Endothelial cell of hepatic sinusoid (primary cell): ENCODE measurements around the gene RSPO4.

Experiments used
- in situ Hi-C: cut with HindIII; loops from 2 replicates; pipeline ENCODE4 v1.10.0; 2017; ENCODE audit warnings: low sequenced_read_pairs

Gene RSPO4

DNA sequence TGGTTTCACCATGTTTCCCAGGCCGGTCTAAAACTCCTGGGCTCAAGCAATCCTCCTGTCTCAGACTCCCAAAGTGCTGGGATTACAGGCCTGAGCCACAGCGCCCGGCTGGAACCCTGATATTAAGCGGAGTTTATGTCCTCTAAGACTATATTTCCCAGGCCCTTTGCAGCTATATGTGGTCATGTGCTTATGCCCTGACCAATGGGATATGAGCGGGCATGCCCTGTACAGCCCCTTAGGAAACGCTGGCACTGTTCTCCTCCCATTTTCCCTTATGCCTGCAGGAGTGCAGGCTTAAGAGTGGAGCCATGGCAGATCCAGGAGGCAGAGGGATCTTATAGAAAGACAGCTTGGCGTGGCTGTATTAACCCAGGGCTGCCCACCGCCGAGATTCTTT lies 29.9 kb downstream of the RSPO4 start:
- in situ Hi-C loops, result no loop called here

- in situ Hi-C loops, result no loop called here
Measured at GRCh38 chr20:971346-971745, 30.8 kb downstream of the RSPO4 start.

DNA sequence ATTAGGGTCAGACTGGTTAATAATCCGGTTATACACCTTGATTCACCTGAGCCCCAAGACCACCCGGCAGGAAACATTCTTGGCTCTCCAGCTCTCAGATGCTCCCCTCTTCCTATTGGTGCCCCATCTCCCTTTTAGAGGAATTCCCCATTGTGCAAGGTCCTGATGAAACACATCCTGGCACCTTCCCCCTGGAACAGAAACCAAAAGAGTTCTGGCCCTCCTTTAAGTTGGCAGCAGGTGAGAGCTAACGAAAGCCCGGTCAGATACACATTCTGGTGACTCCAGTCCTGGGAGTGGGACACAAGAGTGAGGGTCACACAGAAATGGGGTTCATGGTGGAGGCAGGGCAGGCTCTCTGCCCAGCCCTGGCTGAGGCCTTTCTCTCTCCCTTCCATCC lies 32.2 kb downstream of the RSPO4 start:
- in situ Hi-C loops, result no loop called here

DNA sequence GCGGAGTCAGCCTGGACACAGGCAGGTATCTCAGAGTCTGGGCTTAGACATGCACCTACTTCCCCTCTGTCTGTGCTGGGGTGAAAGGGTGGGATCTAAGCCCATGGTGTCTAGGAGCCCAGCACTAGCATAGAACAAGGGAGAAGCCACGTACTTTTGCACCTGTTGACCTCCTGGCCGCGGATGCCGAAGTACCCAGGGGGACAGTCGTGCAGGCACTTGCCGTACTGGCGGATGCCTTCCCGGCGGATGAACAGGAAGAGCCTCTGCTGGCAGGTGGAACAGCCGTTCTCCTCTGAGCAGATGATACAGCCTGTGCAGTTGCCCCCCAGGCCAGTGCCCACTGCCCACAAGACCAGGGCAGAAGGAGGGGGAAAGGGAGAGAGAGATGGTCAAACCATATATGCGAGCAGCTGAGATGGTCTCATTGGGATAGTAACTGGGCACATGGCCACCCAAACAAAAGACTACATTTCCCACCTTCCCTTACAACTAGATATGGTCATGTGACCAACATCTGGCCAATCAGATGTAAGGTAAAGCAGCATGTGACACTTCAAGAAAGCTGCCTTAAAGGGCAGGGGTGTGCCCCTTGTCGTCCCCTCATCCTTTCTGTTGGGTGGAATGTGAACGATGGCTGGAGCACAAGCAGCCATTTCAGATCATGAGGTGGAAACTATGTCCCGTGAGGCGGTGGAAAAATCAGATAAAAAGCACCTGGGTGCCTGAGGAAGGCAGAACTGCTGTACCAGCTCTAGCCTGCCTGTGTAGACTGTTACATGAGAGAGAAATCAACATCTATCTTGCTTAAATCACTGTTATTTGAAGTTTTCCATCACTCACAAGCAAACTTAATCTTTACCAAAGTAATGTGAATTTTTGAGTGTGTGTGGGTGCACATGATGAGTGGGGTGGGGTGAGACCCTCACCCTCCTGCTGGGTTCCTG lies 34.0 kb downstream of the RSPO4 start:
- in situ Hi-C loops, result no loop called here

DNA sequence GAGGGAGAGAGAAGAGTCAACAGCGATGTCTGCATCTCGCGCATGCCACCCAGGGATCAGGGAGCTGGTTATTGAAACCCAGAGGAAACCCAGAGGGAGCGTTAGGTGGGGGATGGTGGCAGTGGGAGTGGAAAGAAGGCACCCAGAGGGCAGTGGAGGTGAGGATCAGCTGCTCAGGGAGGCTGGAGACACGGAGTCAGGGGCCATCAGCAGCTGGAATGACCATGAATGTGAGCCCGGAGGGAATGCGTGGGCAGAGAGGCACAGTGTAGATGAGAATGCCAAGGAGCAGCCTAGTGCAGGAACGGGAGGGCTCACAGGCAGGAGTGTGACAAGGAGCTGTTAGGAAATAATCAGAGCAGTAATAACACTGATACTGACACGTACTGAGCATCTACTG lies 36.2 kb downstream of the RSPO4 start:
- in situ Hi-C loops, result no loop called here

DNA sequence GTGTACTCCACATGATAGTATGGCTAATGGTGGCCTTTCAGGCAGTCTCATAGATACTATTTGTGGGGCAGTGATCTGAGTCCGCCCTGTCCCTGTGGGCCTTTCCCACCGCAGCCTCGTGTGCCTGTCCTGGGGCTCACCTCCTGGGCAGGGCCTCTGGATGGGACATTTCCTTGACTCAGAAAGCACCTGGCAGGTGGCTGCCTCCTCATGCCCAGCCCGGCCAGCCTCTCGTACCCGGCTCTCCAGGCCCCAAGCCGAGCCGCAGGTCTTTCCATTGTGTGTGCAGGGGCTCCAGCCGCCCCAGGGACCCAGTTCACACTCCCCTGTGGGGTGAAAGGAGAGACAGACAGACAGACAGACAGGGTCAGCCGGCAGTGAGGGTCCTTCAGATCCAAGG lies 38.3 kb downstream of the RSPO4 start:
- in situ Hi-C loops, result no loop called here

DNA sequence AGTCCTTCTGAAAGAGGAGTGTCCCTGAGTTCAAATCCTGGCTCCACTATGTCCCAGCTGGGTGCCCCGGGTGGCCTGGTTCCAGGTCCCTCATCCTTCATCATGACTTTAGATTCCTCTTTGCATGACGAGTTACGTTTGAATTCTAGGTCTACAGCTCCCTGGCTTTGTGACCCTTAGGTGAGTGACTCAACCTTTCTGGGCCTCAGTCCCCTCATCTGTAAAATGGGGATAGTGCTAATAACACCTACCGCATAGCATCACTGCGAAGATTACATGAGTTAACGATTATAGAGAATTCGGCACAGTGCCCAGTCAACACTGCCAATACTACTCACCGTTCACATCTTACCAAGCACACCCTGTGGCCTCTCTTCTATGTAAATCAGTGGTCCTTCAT lies 39.4 kb downstream of the RSPO4 start:
- in situ Hi-C loops, result no loop called here

DNA sequence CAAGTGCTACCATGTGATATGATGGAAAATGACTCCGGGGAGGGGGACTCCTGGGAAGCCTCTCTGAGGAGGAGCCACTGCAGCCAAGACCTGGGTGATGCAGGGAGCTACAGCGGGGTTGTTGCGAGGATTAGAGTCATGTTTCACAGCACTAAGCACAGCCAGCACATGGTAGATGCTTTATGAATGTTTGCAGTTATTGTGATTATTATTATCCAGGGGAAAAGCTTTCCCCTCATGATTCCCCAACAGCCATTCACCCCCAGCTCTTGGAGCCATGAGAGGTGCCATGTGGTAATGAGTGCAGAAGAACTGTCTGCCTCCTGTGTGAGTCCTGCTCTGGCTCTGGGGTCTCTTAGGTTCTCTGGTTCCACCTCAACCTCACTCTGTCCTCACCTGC lies 39.9 kb downstream of the RSPO4 start:
- in situ Hi-C loops, result no loop called here

GRCh38 chr20:961768-962167 lies 40.3 kb downstream of the RSPO4 start:
- in situ Hi-C loops, result no loop called here

DNA sequence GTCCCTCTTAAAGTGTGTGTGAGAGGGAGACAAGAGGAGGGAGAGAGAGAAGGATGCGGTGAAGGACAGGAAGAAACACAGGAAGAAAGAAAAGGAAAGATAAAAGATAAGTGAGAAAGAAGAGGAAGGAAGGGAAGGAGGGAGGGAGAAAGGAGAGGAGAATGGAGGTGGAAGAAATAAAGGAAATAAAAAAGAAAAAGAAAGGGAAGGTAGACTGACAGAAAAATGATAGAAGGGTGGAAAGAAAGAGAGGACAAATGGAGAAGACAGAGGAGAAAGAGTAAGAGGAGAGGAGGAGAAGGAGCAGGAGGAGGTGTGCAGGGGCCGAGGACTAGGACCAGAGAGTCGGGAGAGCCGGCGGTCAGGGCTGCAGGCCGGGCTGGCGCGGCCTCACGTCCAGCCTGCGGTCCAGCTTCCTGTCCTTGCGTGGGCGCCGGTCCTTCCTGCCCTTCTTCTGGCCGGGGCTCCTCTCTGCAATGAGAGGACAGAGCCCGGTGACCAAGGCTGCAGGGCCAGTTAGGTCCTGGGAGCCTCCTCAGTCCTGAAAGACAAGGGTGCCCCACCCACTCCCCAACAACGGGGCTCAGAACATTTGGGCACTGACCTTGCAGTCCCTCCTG lies 42.0 kb downstream of the RSPO4 start:
- in situ Hi-C loops, result no loop called here

DNA sequence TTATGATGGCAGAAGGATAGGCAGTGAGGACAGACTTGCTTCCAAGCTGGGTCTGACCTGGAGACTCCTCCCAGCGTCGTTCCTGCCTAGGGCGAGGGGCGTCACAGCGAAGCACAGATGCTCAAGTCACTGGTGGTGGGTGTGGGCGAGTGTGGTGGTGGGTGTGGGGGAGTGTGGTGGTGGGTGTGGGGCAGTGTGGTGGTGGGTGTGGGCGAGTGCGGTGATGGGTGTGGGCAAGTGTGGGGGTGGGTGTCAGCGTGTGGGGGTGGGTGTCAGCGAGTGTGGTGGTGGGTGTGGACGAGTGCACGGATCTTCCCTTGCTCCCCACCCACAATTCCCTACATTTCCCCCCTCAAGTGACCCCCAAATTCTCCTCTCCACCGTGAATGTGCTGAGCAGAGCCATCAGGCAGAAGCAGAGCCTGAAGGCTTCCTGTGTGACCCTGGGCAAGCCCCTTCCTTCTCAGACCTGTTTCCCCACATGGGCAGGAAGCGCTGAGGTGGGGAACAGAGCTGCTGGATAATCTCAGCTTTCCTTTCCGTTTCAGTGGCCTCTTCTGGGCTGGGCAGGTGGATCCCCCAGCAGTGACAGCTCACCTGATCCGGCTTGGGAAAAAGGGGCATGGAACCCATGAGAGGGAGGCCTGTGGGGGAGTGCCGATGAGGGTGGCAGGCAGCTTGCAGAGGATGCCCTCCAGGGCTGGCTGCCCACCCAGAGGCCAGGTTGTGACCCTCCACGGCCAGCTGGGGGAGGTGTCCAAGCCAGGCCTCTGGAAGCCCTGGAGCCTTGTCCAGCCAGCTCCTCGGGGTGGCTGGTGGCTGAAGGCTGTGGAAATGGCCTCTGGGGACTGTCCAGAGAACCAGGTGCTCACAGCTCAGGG lies 42.9 kb downstream of the RSPO4 start:
- in situ Hi-C loops, result no loop called here

- in situ Hi-C loops, result no loop called here
Measured at GRCh38 chr20:957544-957943, 44.6 kb downstream of the RSPO4 start.

DNA sequence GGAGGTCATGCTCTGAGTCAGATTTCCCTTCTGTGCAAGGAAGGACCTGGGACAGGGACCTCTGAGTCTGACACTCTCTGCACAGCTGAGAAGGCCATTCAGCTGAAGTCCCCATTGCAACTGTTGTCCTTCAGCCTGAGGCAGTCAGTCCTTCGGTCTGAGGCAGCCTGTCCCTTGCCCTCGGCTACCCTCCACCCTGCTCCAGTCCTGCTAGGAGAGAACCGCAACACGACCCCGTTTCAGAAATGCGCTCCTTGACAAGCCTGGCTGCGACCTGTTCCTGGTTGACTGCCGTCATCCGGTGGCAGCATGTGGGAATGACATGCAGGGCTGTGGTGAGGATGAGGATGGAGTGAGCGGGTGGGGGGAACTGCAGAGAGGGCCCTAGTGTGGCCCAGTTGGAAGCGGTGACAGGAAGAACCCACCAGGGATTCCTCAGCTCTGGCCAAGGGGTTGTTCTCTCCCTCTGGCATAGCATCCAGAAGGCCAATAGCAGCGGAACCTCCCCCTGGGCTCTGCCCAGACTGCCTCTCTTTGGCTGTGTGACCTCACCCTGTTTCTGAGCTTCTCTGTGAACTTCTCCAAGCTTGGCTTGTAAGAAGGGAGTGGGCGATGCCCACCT lies 45.7 kb downstream of the RSPO4 start:
- in situ Hi-C loops, result no loop called here

DNA sequence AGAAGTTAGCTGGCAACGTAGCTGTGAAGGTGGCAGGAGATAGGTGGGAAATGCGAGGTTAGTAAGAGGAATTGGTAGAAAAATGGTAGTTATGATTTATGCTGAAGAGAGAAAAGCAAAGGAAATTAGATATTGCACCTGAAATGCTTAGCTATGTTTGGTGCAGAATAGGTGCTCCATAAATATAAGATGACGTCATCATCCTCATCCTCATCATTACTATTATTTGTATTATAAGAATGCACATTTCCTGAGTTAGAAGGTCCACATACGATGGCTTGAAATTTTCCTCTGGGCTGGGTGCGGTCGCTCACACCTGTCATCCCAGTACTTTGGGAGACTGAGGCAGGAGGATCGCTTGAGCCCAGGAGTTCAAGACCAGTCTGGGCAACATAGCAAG lies 46.5 kb downstream of the RSPO4 start:
- in situ Hi-C loops, result no loop called here

DNA sequence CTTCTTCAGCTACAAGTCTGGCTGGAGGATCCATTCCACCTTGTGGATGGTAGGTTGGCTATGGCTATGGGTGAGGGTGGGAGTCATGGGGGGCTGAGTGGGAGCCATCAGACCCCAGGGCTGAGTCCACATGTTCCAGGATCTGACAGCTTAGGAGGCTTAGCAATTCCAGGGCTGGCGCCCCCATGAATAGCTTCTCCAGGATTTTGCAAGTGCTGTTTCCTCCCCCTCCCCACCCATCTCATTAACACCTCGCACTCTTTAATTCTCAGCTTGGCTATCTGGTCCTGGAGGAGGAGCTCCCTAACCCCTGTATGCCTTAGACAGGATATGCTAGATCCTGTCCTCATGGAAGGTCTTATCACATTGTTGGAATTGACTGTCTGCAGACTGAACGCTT lies 47.0 kb downstream of the RSPO4 start:
- in situ Hi-C loops, result no loop called here

GRCh38 chr20:953742-954141 lies 48.4 kb downstream of the RSPO4 start:
- in situ Hi-C loops, result no loop called here

DNA sequence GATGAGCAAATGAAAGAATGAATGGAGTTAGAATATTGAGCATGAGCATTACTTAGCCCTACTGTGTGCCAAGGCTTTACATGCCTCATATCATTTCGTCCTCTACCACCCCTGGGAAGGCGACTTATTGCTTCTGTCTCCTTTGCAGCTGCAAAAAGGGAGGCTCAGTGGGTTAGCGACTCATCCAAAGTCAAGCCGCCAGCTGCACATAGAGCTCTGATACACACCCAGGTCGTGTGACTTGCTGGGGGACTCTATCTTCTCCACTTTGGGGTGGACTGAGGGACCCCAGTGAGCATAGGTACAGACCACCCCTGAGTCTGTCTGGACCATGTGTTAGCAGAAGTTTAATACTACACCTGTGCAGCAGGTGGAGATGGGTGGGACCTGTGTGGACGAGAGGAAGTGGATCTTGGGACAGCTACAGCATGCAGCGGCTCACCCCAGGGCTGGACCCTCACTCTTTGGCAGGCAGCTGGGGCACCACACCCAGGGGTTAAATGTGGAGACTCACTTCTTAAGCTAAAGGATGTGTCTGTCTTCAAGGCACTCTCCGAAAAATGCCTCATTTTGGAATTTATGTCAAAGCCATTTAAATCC lies 49.8 kb downstream of the RSPO4 start:
- in situ Hi-C loops, result no loop called here

GRCh38 chr20:951384-952169 lies 50.5 kb downstream of the RSPO4 start:
- in situ Hi-C loops, result no loop called here

DNA sequence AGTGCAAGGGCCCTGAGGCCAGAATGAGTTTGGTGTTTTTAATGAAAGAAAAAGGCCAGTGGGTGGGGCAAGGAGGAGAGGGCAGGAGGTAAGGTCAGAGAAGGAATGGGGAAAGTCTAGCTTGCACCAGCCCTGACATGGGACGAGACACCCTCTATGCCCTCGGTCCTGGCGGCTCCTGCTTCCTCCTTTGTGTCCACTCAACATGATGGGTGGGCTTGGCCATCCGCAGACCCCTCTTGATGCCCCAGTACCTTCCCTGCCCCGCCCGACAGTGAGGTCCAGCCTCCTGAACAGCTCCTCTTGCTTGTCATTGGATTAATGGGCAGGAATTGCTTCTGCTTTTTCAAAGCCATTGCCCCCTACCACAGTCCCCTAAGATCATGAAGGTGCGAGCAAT lies 52.4 kb downstream of the RSPO4 start:
- in situ Hi-C loops, result loop anchor here (5.0 kb wide), 1 partner anchor 37 kb away; no protein-coding TSS in a partner anchor

DNA sequence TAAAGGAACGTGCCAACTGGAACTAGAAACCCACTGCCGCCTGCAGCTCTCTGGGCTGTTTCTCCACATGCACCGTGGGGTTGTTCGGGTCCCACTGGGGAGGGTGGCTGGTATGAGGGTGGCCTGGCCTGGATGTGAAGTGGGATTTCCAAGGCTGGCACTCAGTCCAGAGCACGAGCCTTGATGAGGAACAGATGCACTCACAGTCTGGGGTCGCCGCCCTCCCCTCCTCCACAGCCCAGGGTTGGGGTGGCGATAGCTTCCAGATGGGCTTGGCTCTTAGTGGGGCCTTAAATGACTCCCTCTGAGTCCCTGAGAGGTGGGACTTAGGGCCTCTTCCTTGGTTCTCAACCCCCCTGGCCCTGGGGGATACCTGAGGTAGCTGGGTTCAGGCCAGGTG lies 55.3 kb downstream of the RSPO4 start:
- in situ Hi-C loops, result loop anchor here (5.0 kb wide), 1 partner anchor 35 kb away; no protein-coding TSS in a partner anchor
